H9 (cell line): Measurements from ENCODE around the gene ZBTB16. TPM values are rescaled to one million over a fixed set of nuclear protein-coding genes. Genes with fewer than 3 reads are reported as not detected.

Experiments
- DNase-seq: peaks from one replicate; pipeline ENCODE4 v3.0.0-alpha.2; 2017
- H2AFZ ChIP-seq: one replicate; pipeline ENCODE4 v1.6.1; 2013; ENCODE audit warnings: mild to moderate bottlenecking, low read length, control low read depth, moderate library complexity
- H2AK5ac ChIP-seq: 2 replicates; pipeline ENCODE4 v1.6.1; 2013; ENCODE audit warnings: low read length, control low read depth, mixed read lengths; ENCODE audit not compliant: insufficient read length
- H2BK120ac ChIP-seq: one replicate; pipeline ENCODE4 v1.6.1; 2013; ENCODE audit warnings: low read depth, mild to moderate bottlenecking, low read length, control low read depth, inconsistent platforms; ENCODE audit not compliant: poor library complexity, severe bottlenecking
- H2BK12ac ChIP-seq: 2 replicates; pipeline ENCODE4 v1.6.1; 2013; ENCODE audit warnings: low read length, control low read depth, mixed read lengths, low read depth; ENCODE audit not compliant: insufficient read length
- H2BK15ac ChIP-seq: 2 replicates; pipeline ENCODE4 v1.6.1; 2013; ENCODE audit warnings: low read depth, low read length, control low read depth
- H2BK20ac ChIP-seq: one replicate; pipeline ENCODE4 v1.6.1; 2013; ENCODE audit warnings: low read depth, mild to moderate bottlenecking, low read length, control low read depth, inconsistent platforms; ENCODE audit not compliant: poor library complexity, severe bottlenecking
- H2BK5ac ChIP-seq: 2 replicates; pipeline ENCODE4 v1.6.1; 2013; ENCODE audit warnings: low read length, control low read depth, mixed read lengths; ENCODE audit not compliant: insufficient read length
- H3K14ac ChIP-seq: 2 replicates; pipeline ENCODE4 v1.6.1; 2013; ENCODE audit warnings: low read length, control low read depth; ENCODE audit not compliant: insufficient read depth
- H3K18ac ChIP-seq: 2 replicates; pipeline ENCODE4 v1.6.1; 2013; ENCODE audit warnings: low read depth, mild to moderate bottlenecking, mixed read lengths, low read length, control low read depth; ENCODE audit not compliant: insufficient read length
- H3K23ac ChIP-seq: 2 replicates; pipeline ENCODE4 v1.6.1; 2013; ENCODE audit warnings: low read length, control low read depth, mixed read lengths, low read depth; ENCODE audit not compliant: insufficient read length
- H3K23me2 ChIP-seq: 2 replicates; pipeline ENCODE4 v1.6.1; 2013; ENCODE audit warnings: low read depth, mild to moderate bottlenecking, mixed read lengths, low read length, control low read depth; ENCODE audit not compliant: insufficient read length, poor library complexity, severe bottlenecking
- H3K27ac ChIP-seq: 2 replicates; pipeline ENCODE4 v1.5.1; 2013; ENCODE audit warnings: low read length, control low read depth, mixed read lengths, low read depth; ENCODE audit not compliant: insufficient read length
- H3K27me3 ChIP-seq: 2 replicates; pipeline ENCODE4 v1.6.1; 2013; ENCODE audit warnings: low read length, control low read depth, inconsistent platforms; ENCODE audit not compliant: insufficient read depth
- H3K4ac ChIP-seq: 2 replicates; pipeline ENCODE4 v1.6.1; 2013; ENCODE audit warnings: low read depth, mild to moderate bottlenecking, control low read depth, inconsistent platforms, low read length, moderate library complexity
- H3K4me1 ChIP-seq: 2 replicates; pipeline ENCODE4 v1.6.1; 2013; ENCODE audit warnings: low read length, control low read depth, inconsistent platforms; ENCODE audit not compliant: insufficient read depth
- H3K4me2 ChIP-seq: 2 replicates; pipeline ENCODE4 v1.6.1; 2013; ENCODE audit warnings: low read length, control low read depth, mixed read lengths; ENCODE audit not compliant: insufficient read length, insufficient read depth
- H3K56ac ChIP-seq: 2 replicates; pipeline ENCODE4 v1.6.1; 2013; ENCODE audit warnings: low read depth, mild to moderate bottlenecking, mixed read lengths, low read length, control low read depth; ENCODE audit not compliant: insufficient read length
- H3K79me1 ChIP-seq: 2 replicates; pipeline ENCODE4 v1.6.1; 2013; ENCODE audit warnings: low read depth, mild to moderate bottlenecking, moderate library complexity, low read length, control low read depth, inconsistent platforms; ENCODE audit not compliant: insufficient read depth, poor library complexity, severe bottlenecking
- H3K79me2 ChIP-seq: 2 replicates; pipeline ENCODE4 v1.6.1; 2013; ENCODE audit warnings: low read length, control low read depth, inconsistent platforms; ENCODE audit not compliant: insufficient read depth
- H3K9ac ChIP-seq: 2 replicates; pipeline ENCODE4 v1.6.1; 2013; ENCODE audit warnings: low read length, control low read depth, mixed read lengths; ENCODE audit not compliant: insufficient read length; ENCODE audit errors: extremely low read depth
- H3K9me3 ChIP-seq: one replicate; pipeline ENCODE4 v1.6.1; 2013; ENCODE audit warnings: low read depth, low read length, inconsistent platforms; ENCODE audit not compliant: control insufficient read depth
- H3T11ph ChIP-seq: one replicate; pipeline ENCODE4 v1.6.1; 2013; ENCODE audit warnings: mild to moderate bottlenecking, low read length, control low read depth, inconsistent platforms
- H4K20me1 ChIP-seq: one replicate; pipeline ENCODE4 v1.6.1; 2013; ENCODE audit not compliant: control insufficient read depth, insufficient read length, insufficient read depth
- H4K5ac ChIP-seq: 2 replicates; pipeline ENCODE4 v1.6.1; 2013; ENCODE audit warnings: low read depth, mild to moderate bottlenecking, mixed read lengths, low read length, control low read depth; ENCODE audit not compliant: insufficient read length
- H4K8ac ChIP-seq: replicated peaks from 2 replicates; pipeline ENCODE4 v1.6.1; 2013; ENCODE audit warnings: low read length, control low read depth, mixed read lengths, low read depth; ENCODE audit not compliant: insufficient read length
- H4K91ac ChIP-seq: 2 replicates; pipeline ENCODE4 v1.6.1; 2013; ENCODE audit warnings: low read depth, mild to moderate bottlenecking, moderate library complexity, mixed read lengths, low read length, control low read depth; ENCODE audit not compliant: insufficient read length
- H3K27ac Mint-ChIP-seq, 3 experiments: 2 replicates in 2 of 3; 3 replicates in 1 of 3; pipeline ENCODE4 v1.8.0; 2020 to 2021; ENCODE audit warnings: mixed read lengths in 3 of 3, mild to moderate bottlenecking in 1 of 3, moderate library complexity in 1 of 3
- H3K27me3 Mint-ChIP-seq: 2 replicates; pipeline ENCODE4 v1.8.0; 2021; ENCODE audit warnings: low read depth, mild to moderate bottlenecking, moderate library complexity, mixed read lengths
- H3K36me3 Mint-ChIP-seq, 3 experiments: 2 replicates in 2 of 3; 3 replicates in 1 of 3; pipeline ENCODE4 v1.8.0; 2020 to 2021; ENCODE audit warnings: low read depth in 3 of 3, mixed read lengths in 3 of 3; ENCODE audit not compliant: insufficient read depth in 1 of 3
- H3K4me1 Mint-ChIP-seq, 2 experiments: 2 replicates each; pipeline ENCODE4 v1.8.0; 2020; ENCODE audit warnings: mixed read lengths in 2 of 2
- H3K4me3 Mint-ChIP-seq, 2 experiments: 2 replicates in 1 of 2; 3 replicates in 1 of 2; pipeline ENCODE4 v1.8.0; 2020 to 2021; ENCODE audit warnings: mild to moderate bottlenecking in 2 of 2, mixed read lengths in 2 of 2, moderate library complexity in 1 of 2
- H3K9me3 Mint-ChIP-seq, 2 experiments: 2 replicates in 1 of 2; 3 replicates in 1 of 2; pipeline ENCODE4 v1.8.0; 2020; ENCODE audit warnings: mild to moderate bottlenecking in 2 of 2, mixed read lengths in 2 of 2, moderate library complexity in 1 of 2
- WGBS: extraction: QIAGEN DNeasy Blood & Tissue Kit; methylation state at CpG from one replicate; pipeline ENCODE4 v1.1.7; 2013; ENCODE audit warnings: missing lambda C conversion rate, low lambda C conversion rate, mixed read lengths; ENCODE audit not compliant: insufficient read length; ENCODE audit errors: extremely low coverage; 5-methylcytosine and 5-hydroxymethylcytosine counted together
- total RNA-seq: library from RNA; stranded (reverse); gene quantifications from 2 replicates; pipeline ENCODE4 v1.2.1, GENCODE V29; 2021
- TF ChIP-seq, protein P1 (sequence below): fragments of 200-600 bp; sonication (generic); conservative IDR thresholded peaks from 3 replicates; pipeline ENCODE4 v1.8.0; 2021; ENCODE audit warnings: antibody characterized with exemption, mild to moderate bottlenecking

ZBTB16 gene
- total RNA-seq, 1 experiment from 2014 or later = not detected

DNA sequence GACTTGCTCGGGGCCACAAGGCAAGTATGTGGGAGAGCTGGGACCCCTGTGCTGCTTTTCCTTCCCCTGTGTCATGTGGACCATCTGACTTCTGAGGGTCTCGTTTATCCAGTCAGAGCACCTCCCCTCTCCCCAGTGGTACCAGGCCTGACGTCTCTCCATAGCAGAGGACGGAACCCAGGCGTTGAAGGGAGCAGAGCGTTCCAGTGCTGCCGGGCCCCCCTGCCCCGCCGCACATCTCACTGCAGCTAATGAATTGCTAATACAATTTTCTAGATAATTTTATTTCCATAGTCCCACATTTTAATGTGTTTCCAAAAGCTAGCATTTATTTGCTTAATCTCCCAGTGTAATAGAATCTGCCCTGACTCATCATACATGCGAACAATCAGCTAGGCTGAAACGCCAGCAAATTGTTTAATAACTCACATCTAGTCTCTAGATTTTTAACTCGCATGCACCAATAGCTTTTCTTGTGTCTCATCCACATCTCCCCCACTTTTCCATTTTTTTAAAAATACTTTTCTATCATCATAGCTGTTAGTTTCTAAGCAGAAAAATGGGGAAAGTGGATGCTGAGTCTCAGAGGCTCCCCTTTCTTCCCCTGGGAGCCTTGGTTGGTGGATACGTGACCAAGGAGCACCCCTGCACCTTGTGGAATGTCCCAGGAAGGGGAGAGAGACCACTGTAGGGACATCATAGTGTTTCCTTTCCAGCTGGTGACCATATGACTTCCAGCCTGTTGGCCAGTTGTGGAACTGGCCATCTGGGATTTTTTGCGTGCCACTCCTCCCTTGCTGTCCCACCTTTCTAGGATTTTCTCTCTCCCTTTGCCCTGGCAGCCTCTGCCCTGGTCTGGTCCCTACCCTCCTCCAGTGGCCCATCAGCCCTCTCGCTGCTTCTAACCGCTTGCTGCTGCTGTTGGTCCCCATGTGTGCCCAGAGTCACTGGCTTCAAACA is 178.1 kb downstream of the ZBTB16 start:
- WGBS = no CpG with 5 or more reads among the region's 16 CpGs
- no peak overlapping the region for H3K27ac Mint-ChIP-seq

More for the DNA sequence above, 178.1 kb downstream of the ZBTB16 start:
- H4K91ac ChIP-seq = no peak overlapping the region
- peaks cover 4% of the 10 kb centered on the region; the same call in 1 of the 2 replicates for H3K4me1 ChIP-seq
- H2BK12ac ChIP-seq = no peak overlapping the region
- peaks cover 3 to 20% of the 10 kb centered on the region in 2 experiments for H3K4me1 Mint-ChIP-seq
- H3K79me1 ChIP-seq = no peaks in the 10 kb centered on the region
- no peak overlapping the region for H2AK5ac ChIP-seq
- no peaks in the 10 kb centered on the region for H3K23me2 ChIP-seq
- H3K36me3 Mint-ChIP-seq = no peaks in the 10 kb centered on the region
- H3K4ac ChIP-seq = no peak overlapping the region
- no peak overlapping the region for H3K9ac ChIP-seq
- no peaks in the 10 kb centered on the region for H4K20me1 ChIP-seq
- no peak for DNase-seq
- no peak overlapping the region for H2BK120ac ChIP-seq
- no peak overlapping the region for H4K8ac ChIP-seq
- H3K4me2 ChIP-seq = no peak overlapping the region
- H3K23ac ChIP-seq = no peak overlapping the region
- no peak overlapping the region for H3K14ac ChIP-seq
- no peak overlapping the region for H3K27ac ChIP-seq
- no peaks in the 10 kb centered on the region for H3K9me3 ChIP-seq
- no peak overlapping the region for H3K18ac ChIP-seq
- peaks cover 0 to 3% of the 10 kb centered on the region in 2 experiments; a peak in 2 of 5 replicates for H3K9me3 Mint-ChIP-seq
- H2BK20ac ChIP-seq = no peak overlapping the region
- H3K56ac ChIP-seq = no peak overlapping the region
- no peak overlapping the region for H4K5ac ChIP-seq
- TF ChIP-seq, protein P1, sequence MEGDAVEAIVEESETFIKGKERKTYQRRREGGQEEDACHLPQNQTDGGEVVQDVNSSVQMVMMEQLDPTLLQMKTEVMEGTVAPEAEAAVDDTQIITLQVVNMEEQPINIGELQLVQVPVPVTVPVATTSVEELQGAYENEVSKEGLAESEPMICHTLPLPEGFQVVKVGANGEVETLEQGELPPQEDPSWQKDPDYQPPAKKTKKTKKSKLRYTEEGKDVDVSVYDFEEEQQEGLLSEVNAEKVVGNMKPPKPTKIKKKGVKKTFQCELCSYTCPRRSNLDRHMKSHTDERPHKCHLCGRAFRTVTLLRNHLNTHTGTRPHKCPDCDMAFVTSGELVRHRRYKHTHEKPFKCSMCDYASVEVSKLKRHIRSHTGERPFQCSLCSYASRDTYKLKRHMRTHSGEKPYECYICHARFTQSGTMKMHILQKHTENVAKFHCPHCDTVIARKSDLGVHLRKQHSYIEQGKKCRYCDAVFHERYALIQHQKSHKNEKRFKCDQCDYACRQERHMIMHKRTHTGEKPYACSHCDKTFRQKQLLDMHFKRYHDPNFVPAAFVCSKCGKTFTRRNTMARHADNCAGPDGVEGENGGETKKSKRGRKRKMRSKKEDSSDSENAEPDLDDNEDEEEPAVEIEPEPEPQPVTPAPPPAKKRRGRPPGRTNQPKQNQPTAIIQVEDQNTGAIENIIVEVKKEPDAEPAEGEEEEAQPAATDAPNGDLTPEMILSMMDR = no peak
- H3K4me3 Mint-ChIP-seq = no peak overlapping the region
- peaks cover 74% of the 10 kb centered on the region for H3K27me3 Mint-ChIP-seq
- no peaks in the 10 kb centered on the region for H3K27me3 ChIP-seq
- H2AFZ ChIP-seq = no peak overlapping the region
- no peak overlapping the region for H2BK15ac ChIP-seq
- no peaks in the 10 kb centered on the region for H3K79me2 ChIP-seq
- H3T11ph ChIP-seq = no peak overlapping the region
- no peak overlapping the region for H2BK5ac ChIP-seq
